Natural killer cell (primary cell): ENCODE measurements around the gene TBX3. TPM values are rescaled to one million over a fixed set of nuclear protein-coding genes. Genes with fewer than 3 reads are reported as not detected.

Experiments
- ATAC-seq, 3 donors: fragments of 150-1000 bp in 2 of 3; fragments of 200-7000 bp in 1 of 3; cut with Tn5 transposase; 1 replicate in 1 of 3; 2 replicates in 2 of 3; pipeline ENCODE4 v1.10.0; 2021; ENCODE audit warnings: mild to moderate bottlenecking in 2 of 3, moderate library complexity in 2 of 3
- DNase-seq, 2 donors: peaks; one replicate each; pipeline versions ENCODE4 v3.0.0 to v3.0.0-alpha.2; 2013 to 2021; ENCODE audit warnings: mixed read lengths in 1 of 2
- H3K27ac ChIP-seq: one replicate; pipeline ENCODE4 v1.5.1; 2013; ENCODE audit warnings: mild to moderate bottlenecking, low read length
- H3K27me3 ChIP-seq: one replicate; pipeline ENCODE4 v1.6.1; 2013; ENCODE audit warnings: low read length; ENCODE audit not compliant: control insufficient read depth, insufficient read depth
- H3K36me3 ChIP-seq: one replicate; pipeline ENCODE4 v1.6.1; 2013; ENCODE audit warnings: low read length; ENCODE audit not compliant: control insufficient read depth, insufficient read depth
- H3K4me1 ChIP-seq: one replicate; pipeline ENCODE4 v1.6.1; 2013; ENCODE audit warnings: low read length; ENCODE audit not compliant: control insufficient read depth, insufficient read depth
- H3K4me3 ChIP-seq: one replicate; pipeline ENCODE4 v1.5.1; 2013; ENCODE audit warnings: low read length
- H3K9me3 ChIP-seq: one replicate; pipeline ENCODE4 v1.6.1; 2013; ENCODE audit warnings: low read length; ENCODE audit not compliant: control insufficient read depth, insufficient read depth
- H3K27ac Mint-ChIP-seq, 2 donors: one replicate each; pipeline ENCODE4 v1.8.0; 2022; ENCODE audit warnings: mild to moderate bottlenecking in 2 of 2, mixed read lengths in 2 of 2, moderate library complexity in 1 of 2
- H3K27me3 Mint-ChIP-seq, 2 donors: one replicate each; pipeline ENCODE4 v1.8.0; 2022; ENCODE audit warnings: low read depth in 2 of 2, mixed read lengths in 2 of 2
- H3K36me3 Mint-ChIP-seq: one replicate; pipeline ENCODE4 v1.8.0; 2022; ENCODE audit warnings: mixed read lengths
- H3K4me1 Mint-ChIP-seq, 2 donors: one replicate each; pipeline ENCODE4 v1.8.0; 2022; ENCODE audit warnings: mixed read lengths in 2 of 2
- H3K4me3 Mint-ChIP-seq: one replicate; pipeline ENCODE4 v1.8.0; 2022; ENCODE audit warnings: mild to moderate bottlenecking, moderate library complexity, mixed read lengths
- H3K9me3 Mint-ChIP-seq, 2 donors: one replicate each; pipeline ENCODE4 v1.8.0; 2022; ENCODE audit warnings: mixed read lengths in 2 of 2
- WGBS: methylation state at CpG from one replicate; pipeline ENCODE4 v1.1.7; 2013; ENCODE audit warnings: missing lambda C conversion rate; ENCODE audit not compliant: insufficient coverage; 5-methylcytosine and 5-hydroxymethylcytosine counted together
- intact Hi-C: fragments of 100-400 bp; cut with micrococcal nuclease; formaldehyde crosslinking; loops from one replicate; pipeline ENCODE4 v1.14.2; 2022
- total RNA-seq, 4 donors: library from RNA; stranded (reverse); fragments of 120-200 nt in 1 of 4; gene quantifications; one replicate each; pipeline versions ENCODE4 v1.2.3 to v1.2.4, GENCODE V29; 2013 to 2022
- TF ChIP-seq, protein P1 (sequence below): fragments of 200-600 bp; IDR thresholded peaks from one replicate; pipeline ENCODE4 v1.8.0; 2022; ENCODE audit warnings: antibody characterized with exemption

Gene TBX3
- total RNA-seq, 3 donors from 2014 or later (not counting 1 experiment from before 2014, with no cell fraction given): 0.05 TPM; not detected in 2

DNA sequence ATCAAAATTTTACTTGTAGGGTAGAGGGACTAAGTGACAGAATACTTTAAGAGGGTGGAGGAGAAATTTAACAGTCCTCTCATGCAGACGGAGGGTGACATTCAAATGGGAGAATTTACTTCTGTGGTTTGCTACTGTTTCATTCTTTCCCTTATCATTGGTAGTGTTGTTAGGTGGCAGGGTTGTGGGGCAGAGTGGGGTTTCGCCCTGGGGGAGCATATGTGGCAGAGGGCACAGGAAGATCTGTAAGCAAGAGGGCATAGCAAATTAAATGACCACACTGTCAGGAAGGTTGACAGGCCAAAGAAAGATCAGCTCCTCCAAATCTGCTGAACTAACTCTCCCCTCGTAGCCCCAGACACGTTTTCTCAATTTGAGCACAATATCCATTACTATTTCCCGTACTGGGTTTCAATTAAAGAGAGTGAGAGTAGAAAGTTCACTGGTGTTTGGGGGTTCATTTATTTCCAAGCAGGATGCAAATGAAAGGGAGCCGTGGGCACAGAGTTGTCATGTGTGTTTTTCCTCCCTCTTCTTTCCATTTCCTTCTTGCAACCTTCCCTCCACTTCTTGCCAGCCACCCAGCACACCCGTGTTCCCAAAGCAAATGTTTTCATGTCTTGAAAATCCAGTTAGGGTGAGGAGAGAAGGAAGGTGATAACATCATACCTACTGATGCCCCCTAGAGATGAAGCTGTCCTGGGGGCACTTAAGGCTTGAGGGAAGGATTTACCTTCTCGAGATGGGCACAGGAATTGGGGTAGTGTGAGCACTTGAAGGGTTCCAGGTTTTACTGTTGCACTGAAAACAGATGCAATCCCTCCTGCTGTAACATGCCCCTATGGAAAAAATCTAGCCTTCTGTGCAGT lies 6.5 kb upstream of the TBX3 start:
- H3K4me3 ChIP-seq: no peak overlapping the region
- ATAC-seq (no peak), DNase-seq (no peak)
- Mint-ChIP-seq H3K9me3 (no peaks in the 10 kb centered on the region), H3K36me3 (peaks cover 9% of the 10 kb centered on the region), H3K4me1 (no peaks in the 10 kb centered on the region), H3K27me3 (peaks cover 66 to 75% of the 10 kb centered on the region in 2 donors), H3K27ac (no peak overlapping the region), H3K4me3 (no peak overlapping the region)
- intact Hi-C loops: no loop called here
- H3K27ac ChIP-seq: no peak overlapping the region
- TF ChIP-seq, protein P1, sequence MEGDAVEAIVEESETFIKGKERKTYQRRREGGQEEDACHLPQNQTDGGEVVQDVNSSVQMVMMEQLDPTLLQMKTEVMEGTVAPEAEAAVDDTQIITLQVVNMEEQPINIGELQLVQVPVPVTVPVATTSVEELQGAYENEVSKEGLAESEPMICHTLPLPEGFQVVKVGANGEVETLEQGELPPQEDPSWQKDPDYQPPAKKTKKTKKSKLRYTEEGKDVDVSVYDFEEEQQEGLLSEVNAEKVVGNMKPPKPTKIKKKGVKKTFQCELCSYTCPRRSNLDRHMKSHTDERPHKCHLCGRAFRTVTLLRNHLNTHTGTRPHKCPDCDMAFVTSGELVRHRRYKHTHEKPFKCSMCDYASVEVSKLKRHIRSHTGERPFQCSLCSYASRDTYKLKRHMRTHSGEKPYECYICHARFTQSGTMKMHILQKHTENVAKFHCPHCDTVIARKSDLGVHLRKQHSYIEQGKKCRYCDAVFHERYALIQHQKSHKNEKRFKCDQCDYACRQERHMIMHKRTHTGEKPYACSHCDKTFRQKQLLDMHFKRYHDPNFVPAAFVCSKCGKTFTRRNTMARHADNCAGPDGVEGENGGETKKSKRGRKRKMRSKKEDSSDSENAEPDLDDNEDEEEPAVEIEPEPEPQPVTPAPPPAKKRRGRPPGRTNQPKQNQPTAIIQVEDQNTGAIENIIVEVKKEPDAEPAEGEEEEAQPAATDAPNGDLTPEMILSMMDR: no peak
- H3K27me3 ChIP-seq: peaks cover 35% of the 10 kb centered on the region
- H3K9me3 ChIP-seq: peaks cover 4% of the 10 kb centered on the region
- no peaks in the 10 kb centered on the region for H3K36me3 ChIP-seq
- WGBS: 32% methylated on average over 5 of the region's 8 CpGs
- H3K4me1 ChIP-seq: peaks cover 1% of the 10 kb centered on the region

DNA sequence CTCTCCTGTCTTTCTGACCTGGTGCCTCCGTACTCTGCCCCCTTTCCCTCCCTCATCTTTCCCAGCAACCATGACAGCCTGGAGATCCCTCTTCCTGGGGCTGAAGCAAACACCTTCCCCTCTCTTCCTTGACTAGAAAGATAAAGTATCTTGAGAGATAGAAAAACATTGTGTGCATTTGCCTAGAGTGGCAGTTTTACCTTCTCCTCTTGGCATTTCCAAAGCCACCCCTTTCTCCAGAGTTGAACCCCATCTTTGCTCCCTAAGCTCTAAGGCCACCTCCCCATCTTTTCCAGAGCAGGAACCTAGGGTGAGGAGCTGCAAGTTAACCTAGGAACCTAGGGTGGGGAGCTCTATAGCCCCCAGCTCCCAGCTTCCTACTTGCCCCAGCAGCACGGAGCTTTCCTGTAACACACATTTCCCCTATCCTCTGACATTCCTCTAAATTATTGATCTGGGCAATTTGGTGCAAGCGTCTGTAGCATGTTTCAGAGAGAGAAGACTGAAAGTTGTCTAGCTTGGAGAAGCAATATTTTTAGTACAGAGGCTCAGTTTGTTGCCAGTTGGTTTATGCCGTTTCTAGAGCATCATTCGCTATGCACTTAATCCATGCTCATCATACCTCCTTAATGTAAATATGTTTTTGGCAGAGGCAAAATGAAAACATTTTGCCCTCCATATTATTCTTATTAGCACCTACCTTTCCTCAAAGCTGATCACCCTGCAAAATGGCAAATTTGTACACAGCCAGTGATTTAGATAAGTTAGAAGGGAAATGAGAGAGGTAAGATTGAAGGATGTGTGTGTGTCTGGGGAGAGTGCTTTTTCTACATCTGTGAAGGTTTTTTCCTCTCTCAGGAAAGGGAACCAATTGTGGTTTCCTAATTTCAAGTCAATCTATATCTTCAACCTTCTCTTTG lies 5.4 kb upstream of the TBX3 start:
- peaks cover 44% of the 10 kb centered on the region for H3K27me3 ChIP-seq
- H3K4me1 ChIP-seq: peaks cover 8% of the 10 kb centered on the region
- H3K36me3 ChIP-seq: no peaks in the 10 kb centered on the region
- Mint-ChIP-seq H3K27ac (no peak overlapping the region), H3K9me3 (no peaks in the 10 kb centered on the region), H3K36me3 (peaks cover 9% of the 10 kb centered on the region), H3K27me3 (peaks cover 54 to 65% of the 10 kb centered on the region in 2 donors), H3K4me3 (no peak overlapping the region), H3K4me1 (peaks cover 0 to under 1% of the 10 kb centered on the region in 2 donors)
- no peak for DNase-seq
- intact Hi-C loops: no loop called here
- H3K9me3 ChIP-seq: peaks cover 6% of the 10 kb centered on the region
- no peak overlapping the region for H3K27ac ChIP-seq
- no peak for ATAC-seq
- 12% methylated on average over 3 of the region's 5 CpGs for WGBS
- H3K4me3 ChIP-seq: no peak overlapping the region
- TF ChIP-seq, protein P1: no peak

DNA sequence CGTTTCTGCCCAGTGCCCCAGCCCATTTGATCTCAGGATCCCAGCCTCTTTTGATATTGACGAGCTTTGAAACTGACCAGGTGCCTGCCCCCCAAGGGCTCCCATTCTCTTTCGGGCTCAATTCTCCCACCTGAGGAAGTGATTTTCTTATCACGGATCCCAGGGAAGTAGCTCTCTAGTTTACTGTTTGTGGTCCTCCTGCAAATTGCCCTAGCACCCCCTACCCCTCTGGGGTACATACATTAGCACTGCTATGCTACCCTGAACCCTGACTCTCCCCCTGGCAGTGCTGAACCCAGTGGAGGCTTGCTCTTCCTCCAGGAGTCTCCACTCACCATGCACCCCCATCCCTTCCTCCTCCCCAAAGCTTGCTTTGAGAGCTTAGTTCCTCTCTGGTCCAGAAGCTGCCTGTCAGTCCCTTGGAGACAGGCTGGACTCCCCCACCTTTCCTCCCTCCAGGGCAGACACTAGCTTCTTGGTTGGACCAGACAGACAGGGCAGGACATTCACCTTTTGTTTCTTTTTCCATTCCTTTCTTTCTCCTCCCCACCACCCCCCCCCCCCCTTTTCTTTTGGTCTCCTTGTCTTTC lies 4.4 kb upstream of the TBX3 start:
- Mint-ChIP-seq H3K9me3 (no peaks in the 10 kb centered on the region), H3K36me3 (peaks cover 9% of the 10 kb centered on the region), H3K4me1 (peaks cover 9 to 10% of the 10 kb centered on the region in 2 donors), H3K27me3 (peaks cover 52 to 65% of the 10 kb centered on the region in 2 donors), H3K4me3 (no peak overlapping the region), H3K27ac (no peak overlapping the region)
- TF ChIP-seq, protein P1: no peak
- H3K36me3 ChIP-seq: no peaks in the 10 kb centered on the region
- DNase-seq: no peak
- intact Hi-C loops: no loop called here
- WGBS: 14% methylated on average over 4 of the region's 4 CpGs
- no peak overlapping the region for H3K27ac ChIP-seq
- no peak for ATAC-seq
- H3K27me3 ChIP-seq: peaks cover 52% of the 10 kb centered on the region
- peaks cover 6% of the 10 kb centered on the region for H3K9me3 ChIP-seq
- H3K4me1 ChIP-seq: peaks cover 18% of the 10 kb centered on the region
- H3K4me3 ChIP-seq: no peak overlapping the region
